Measurements from ENCODE around the gene USP7.

DNA sequence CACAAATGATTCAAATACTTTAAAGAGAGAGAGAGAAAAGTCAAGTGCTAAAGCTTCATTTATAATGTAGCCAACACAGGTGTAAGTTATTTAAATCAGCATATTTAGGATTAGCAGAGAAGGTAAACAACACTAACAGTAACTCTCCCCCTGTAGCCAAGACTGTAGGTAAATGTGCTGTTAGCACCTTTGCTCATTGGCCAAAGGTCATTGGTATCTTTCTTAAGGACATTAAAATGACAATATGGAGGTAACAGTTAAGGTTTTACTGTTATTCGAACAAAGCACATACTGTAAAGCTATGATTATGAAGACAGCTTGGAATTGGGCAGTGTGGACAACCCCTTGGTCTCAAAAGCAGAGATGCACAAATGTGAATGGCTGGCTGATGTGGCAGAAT lies 52.9 kb downstream of the USP7 start:
- TF ChIP-seq, protein P1, sequence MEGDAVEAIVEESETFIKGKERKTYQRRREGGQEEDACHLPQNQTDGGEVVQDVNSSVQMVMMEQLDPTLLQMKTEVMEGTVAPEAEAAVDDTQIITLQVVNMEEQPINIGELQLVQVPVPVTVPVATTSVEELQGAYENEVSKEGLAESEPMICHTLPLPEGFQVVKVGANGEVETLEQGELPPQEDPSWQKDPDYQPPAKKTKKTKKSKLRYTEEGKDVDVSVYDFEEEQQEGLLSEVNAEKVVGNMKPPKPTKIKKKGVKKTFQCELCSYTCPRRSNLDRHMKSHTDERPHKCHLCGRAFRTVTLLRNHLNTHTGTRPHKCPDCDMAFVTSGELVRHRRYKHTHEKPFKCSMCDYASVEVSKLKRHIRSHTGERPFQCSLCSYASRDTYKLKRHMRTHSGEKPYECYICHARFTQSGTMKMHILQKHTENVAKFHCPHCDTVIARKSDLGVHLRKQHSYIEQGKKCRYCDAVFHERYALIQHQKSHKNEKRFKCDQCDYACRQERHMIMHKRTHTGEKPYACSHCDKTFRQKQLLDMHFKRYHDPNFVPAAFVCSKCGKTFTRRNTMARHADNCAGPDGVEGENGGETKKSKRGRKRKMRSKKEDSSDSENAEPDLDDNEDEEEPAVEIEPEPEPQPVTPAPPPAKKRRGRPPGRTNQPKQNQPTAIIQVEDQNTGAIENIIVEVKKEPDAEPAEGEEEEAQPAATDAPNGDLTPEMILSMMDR (IDR thresholded peaks at IDR 0.05) = no peak
- TF ChIP-seq ZFX (IDR thresholded peaks at IDR 0.05; ENCODE audit: borderline replicate concordance) = no peak

All from 22Rv1 (cell line).